ENCODE data around the gene DZANK1. TPM values are rescaled to one million over a fixed set of nuclear protein-coding genes. Genes with fewer than 3 reads are reported as not detected.

The DZANK1 gene
- total RNA-seq, 1 donor from 2014 or later = 7.5 TPM

DNA sequence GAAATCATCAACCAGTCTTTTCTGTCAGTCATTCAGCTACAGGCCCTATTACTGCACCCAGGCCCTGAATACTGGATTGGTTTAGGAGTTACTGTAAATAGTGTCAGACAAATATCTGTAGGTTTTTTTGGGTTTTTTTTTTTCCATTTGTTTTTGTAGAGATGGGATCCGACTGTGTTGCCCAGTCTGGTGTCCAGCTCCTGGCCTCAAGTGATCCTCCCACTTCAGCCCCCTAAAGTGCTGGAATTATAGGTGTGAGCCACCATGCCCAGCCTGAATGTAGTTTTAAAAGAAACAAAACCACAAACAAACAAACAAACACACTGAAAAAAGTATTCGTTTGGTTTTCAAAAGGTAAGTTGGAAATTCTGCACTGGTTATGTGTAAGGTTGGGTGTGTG is 39.6 kb downstream of the DZANK1 start:
- H3K4me3 Mint-ChIP-seq = no peak overlapping the region
- H3K4me1 Mint-ChIP-seq = no peaks in the 10 kb centered on the region
- H3K36me3 Mint-ChIP-seq (ENCODE audit: low read depth) = peaks cover 2% of the 10 kb centered on the region
- H3K27me3 Mint-ChIP-seq (ENCODE audit: low read depth) = no peaks in the 10 kb centered on the region
- DNase-seq (ENCODE audit: low read depth, low spot score) = no peak
- TF ChIP-seq, protein P1, sequence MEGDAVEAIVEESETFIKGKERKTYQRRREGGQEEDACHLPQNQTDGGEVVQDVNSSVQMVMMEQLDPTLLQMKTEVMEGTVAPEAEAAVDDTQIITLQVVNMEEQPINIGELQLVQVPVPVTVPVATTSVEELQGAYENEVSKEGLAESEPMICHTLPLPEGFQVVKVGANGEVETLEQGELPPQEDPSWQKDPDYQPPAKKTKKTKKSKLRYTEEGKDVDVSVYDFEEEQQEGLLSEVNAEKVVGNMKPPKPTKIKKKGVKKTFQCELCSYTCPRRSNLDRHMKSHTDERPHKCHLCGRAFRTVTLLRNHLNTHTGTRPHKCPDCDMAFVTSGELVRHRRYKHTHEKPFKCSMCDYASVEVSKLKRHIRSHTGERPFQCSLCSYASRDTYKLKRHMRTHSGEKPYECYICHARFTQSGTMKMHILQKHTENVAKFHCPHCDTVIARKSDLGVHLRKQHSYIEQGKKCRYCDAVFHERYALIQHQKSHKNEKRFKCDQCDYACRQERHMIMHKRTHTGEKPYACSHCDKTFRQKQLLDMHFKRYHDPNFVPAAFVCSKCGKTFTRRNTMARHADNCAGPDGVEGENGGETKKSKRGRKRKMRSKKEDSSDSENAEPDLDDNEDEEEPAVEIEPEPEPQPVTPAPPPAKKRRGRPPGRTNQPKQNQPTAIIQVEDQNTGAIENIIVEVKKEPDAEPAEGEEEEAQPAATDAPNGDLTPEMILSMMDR (conservative IDR thresholded peaks at IDR 0.05) = no peak
- H3K9me3 Mint-ChIP-seq = no peaks in the 10 kb centered on the region
- H3K27ac Mint-ChIP-seq (ENCODE audit: unreplicated experiment) = no peak overlapping the region

DNA sequence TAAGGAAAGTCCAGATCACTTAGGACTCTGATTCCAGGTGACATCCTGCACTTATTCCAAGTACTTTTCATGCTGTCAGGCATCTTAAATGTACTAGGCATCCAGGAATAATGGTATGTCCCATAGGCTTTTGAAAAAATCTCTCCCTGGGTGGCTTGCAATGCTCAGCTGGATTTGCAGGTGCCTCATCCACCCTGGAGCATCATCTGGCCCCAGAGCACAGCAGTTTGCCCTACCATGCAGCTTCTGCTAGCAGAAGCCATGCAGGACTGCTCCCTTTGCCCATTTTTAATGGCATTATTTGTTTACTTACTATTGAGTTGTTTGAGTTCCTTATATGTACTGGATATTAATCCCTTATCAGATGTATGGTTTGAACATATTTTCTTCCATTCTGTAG is 45.2 kb downstream of the DZANK1 start:
- Mint-ChIP-seq H3K4me1 (peaks cover 9% of the 10 kb centered on the region), H3K36me3 (ENCODE audit: low read depth) (peaks cover 6% of the 10 kb centered on the region), H3K27me3 (ENCODE audit: low read depth) (no peaks in the 10 kb centered on the region), H3K4me3 (no peak overlapping the region), H3K9me3 (no peaks in the 10 kb centered on the region), H3K27ac (ENCODE audit: unreplicated experiment) (no peak overlapping the region)
- TF ChIP-seq, protein P1 (conservative IDR thresholded peaks at IDR 0.05) = no peak
- no peak for DNase-seq (ENCODE audit: low read depth, low spot score)

DNA sequence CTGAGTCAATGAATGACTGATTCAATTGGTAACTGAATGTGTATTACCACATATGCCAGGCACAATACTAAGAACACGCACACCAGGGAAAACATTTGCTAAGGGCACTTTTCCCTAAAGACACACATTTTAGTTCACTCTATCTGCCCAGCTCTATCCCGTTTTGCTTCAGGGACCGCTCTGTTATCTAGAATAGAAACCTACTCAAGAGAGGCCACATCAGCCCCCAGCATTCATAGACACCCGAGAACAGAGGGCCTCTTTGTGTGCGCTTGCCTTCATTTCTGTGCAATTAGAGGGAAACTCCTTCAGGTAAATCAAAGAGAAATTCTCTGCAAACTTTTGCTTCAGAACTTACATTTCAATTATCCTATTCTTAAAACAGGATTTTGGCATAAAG is 50.3 kb downstream of the DZANK1 start:
- Mint-ChIP-seq H3K36me3 (ENCODE audit: low read depth) (peaks cover 3% of the 10 kb centered on the region), H3K27ac (ENCODE audit: unreplicated experiment) (peak overlapping the region; percentile 81), H3K27me3 (ENCODE audit: low read depth) (no peaks in the 10 kb centered on the region), H3K9me3 (no peaks in the 10 kb centered on the region), H3K4me1 (peaks cover 42% of the 10 kb centered on the region), H3K4me3 (peak overlapping the region; percentile 7)
- TF ChIP-seq, protein P1 (conservative IDR thresholded peaks at IDR 0.05) = no peak
- DNase-seq (ENCODE audit: low read depth, low spot score) = no peak

DNA sequence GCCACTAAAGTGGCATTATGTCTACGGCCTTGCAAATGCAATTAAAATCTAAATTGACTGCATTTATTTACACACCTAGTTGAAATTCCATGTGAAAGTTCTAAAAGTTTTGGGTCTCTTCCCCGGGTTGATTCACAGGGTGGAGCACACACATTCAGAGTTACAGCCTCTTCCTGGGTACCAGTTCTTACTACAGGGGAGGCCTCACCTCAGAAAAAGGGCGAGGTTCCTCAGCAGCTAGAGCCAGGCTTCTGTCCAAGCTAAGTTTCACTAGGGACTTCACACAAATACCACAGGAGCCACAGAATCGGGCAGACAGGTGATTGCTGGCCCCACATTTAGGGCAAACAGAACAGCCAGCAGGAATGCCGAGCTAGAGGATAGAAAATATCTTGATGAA is 52.7 kb downstream of the DZANK1 start:
- no peaks in the 10 kb centered on the region for H3K36me3 Mint-ChIP-seq (ENCODE audit: low read depth)
- no peak for DNase-seq (ENCODE audit: low read depth, low spot score)
- H3K27me3 Mint-ChIP-seq (ENCODE audit: low read depth) = no peaks in the 10 kb centered on the region
- H3K4me3 Mint-ChIP-seq = no peak overlapping the region
- H3K27ac Mint-ChIP-seq (ENCODE audit: unreplicated experiment) = peak overlapping the region; percentile 79
- TF ChIP-seq, protein P1 (conservative IDR thresholded peaks at IDR 0.05) = no peak
- H3K9me3 Mint-ChIP-seq = no peaks in the 10 kb centered on the region
- peaks cover 42% of the 10 kb centered on the region for H3K4me1 Mint-ChIP-seq

DNA sequence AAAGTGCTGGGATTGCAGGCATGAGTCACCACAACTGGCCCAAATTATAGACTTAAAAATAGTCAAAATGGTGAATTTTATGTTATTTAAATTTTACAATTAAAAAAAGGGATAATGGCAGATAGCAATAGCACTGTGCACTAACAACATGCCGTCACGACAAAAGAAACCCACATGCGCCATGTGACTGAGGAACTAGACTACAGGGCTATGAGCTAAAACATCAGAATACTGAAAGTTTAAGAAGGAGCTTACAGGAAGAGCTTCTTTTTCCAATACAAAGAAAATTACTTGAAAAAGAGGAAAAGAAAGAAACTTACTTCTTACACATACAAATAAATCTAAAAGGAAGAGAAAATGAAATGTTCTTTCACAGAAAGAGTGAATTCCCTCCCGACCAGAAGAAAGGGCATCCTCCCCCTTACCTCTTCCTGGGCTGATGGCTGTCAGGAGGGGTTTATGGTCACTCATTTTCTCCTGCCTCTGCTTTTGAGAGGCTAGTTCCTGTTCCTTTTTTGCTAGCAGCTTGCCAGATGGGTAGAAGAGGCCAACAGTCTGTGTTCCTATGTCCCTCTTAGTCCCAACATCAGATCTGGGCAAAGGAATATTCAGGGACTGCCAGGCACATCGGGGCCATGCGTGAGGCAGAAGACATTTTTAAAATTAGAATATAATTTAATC is 54.5 kb downstream of the DZANK1 start:
- TF ChIP-seq, protein P1 (conservative IDR thresholded peaks at IDR 0.05) = no peak
- Mint-ChIP-seq H3K4me3 (no peak overlapping the region), H3K27me3 (ENCODE audit: low read depth) (no peaks in the 10 kb centered on the region), H3K4me1 (peaks cover 40% of the 10 kb centered on the region), H3K9me3 (no peaks in the 10 kb centered on the region), H3K27ac (ENCODE audit: unreplicated experiment) (no peak overlapping the region), H3K36me3 (ENCODE audit: low read depth) (peaks cover 3% of the 10 kb centered on the region)
- DNase-seq (ENCODE audit: low read depth, low spot score) = no peak

Measured in neural crest cell (in vitro differentiated cells).